Activated CD8-positive, alpha-beta T cell treated with anti-CD3 and anti-CD28 coated beads for 36 hours (primary cell): ENCODE results near the gene SLU7. TPM values are rescaled to one million over a fixed set of nuclear protein-coding genes. Genes with fewer than 3 reads are reported as not detected.

Experiments
- ATAC-seq: fragments of 200-7000 bp; cut with Tn5 transposase; one replicate; pipeline ENCODE4 v1.10.0; 2021; ENCODE audit warnings: mild to moderate bottlenecking, moderate library complexity
- CTCF ChIA-PET: fragments of 350-600 bp; sonication (Branson Sonifier 250); formaldehyde crosslinking; loops from one replicate; lab custom pipeline; 2021; ENCODE audit warnings: antibody characterized with exemption; lab: Charles Lee
- POLR2A ChIA-PET: fragments of 350-600 bp; sonication (Branson Sonifier 250); formaldehyde crosslinking; loops from one replicate; lab custom pipeline; 2021; ENCODE audit warnings: antibody characterized with exemption; lab: Charles Lee
- DNase-seq: peaks from one replicate; pipeline ENCODE4 v3.0.0-alpha.2; 2020
- H3K27ac Mint-ChIP-seq: one replicate; pipeline ENCODE4 v1.8.0; 2021; ENCODE audit warnings: mild to moderate bottlenecking, mixed read lengths
- H3K27me3 Mint-ChIP-seq: one replicate; pipeline ENCODE4 v1.8.0; 2021; ENCODE audit warnings: mixed read lengths
- H3K36me3 Mint-ChIP-seq: one replicate; pipeline ENCODE4 v1.8.0; 2021; ENCODE audit warnings: low read depth, mixed read lengths
- H3K4me1 Mint-ChIP-seq: one replicate; pipeline ENCODE4 v1.8.0; 2021; ENCODE audit warnings: low read depth, mixed read lengths
- H3K4me3 Mint-ChIP-seq: one replicate; pipeline ENCODE4 v1.8.0; 2021; ENCODE audit warnings: mild to moderate bottlenecking, moderate library complexity, mixed read lengths
- H3K9me3 Mint-ChIP-seq: one replicate; pipeline ENCODE4 v1.8.0; 2021; ENCODE audit warnings: mixed read lengths
- CTCF ChIP-seq: fragments of 200-600 bp; IDR thresholded peaks from one replicate; pipeline ENCODE4 v1.8.0; 2022; ENCODE audit warnings: antibody characterized with exemption, mild to moderate bottlenecking
- intact Hi-C: fragments of 100-400 bp; cut with micrococcal nuclease; formaldehyde crosslinking; loops from one replicate; pipeline ENCODE4 v1.10.0; 2022
- total RNA-seq, 2 experiments: library from RNA; stranded (reverse); gene quantifications; one replicate each; pipeline ENCODE4 v1.2.3, GENCODE V29; 2021

Gene SLU7
- total RNA-seq, 2 experiments from 2014 or later: 38.4 to 40.9 TPM

GRCh38 chr5:160380041-160380440 lies 38.8 kb downstream of the SLU7 start:
- ATAC-seq (no peak), DNase-seq (no peak)
- TF ChIP-seq CTCF: no peak
- Mint-ChIP-seq H3K4me1 (no peaks in the 10 kb centered on the region), H3K36me3 (no peaks in the 10 kb centered on the region), H3K27me3 (peaks cover 15% of the 10 kb centered on the region), H3K27ac (no peak overlapping the region), H3K9me3 (no peaks in the 10 kb centered on the region), H3K4me3 (no peak overlapping the region)
- intact Hi-C loops: no loop called here
- CTCF ChIA-PET: interaction anchor here (1.2 to 2.2 kb wide), 4 partner anchors 10 to 35 kb away, joined by 3 to 6 read pairs (median 4); partner anchors contain the start of gene C1QTNF2
- POLR2A ChIA-PET: no interaction called here

- POLR2A ChIA-PET: no interaction called here
- peaks cover 19% of the 10 kb centered on the region for H3K27me3 Mint-ChIP-seq
- H3K4me1 Mint-ChIP-seq: no peaks in the 10 kb centered on the region
- CTCF ChIA-PET: interaction anchor here (1.2 to 2.2 kb wide), 4 partner anchors 9 to 35 kb away, joined by 3 to 6 read pairs (median 4); partner anchors contain the start of gene C1QTNF2
- H3K4me3 Mint-ChIP-seq: no peak overlapping the region
- intact Hi-C loops: no loop called here
- no peak for ATAC-seq
- no peak for DNase-seq
- no peaks in the 10 kb centered on the region for H3K9me3 Mint-ChIP-seq
- TF ChIP-seq CTCF: no peak
- no peaks in the 10 kb centered on the region for H3K36me3 Mint-ChIP-seq
- H3K27ac Mint-ChIP-seq: no peak overlapping the region
Measured at GRCh38 chr5:160379511-160379910, 39.4 kb downstream of the SLU7 start.

- H3K9me3 Mint-ChIP-seq: no peaks in the 10 kb centered on the region
- TF ChIP-seq CTCF: no peak
- CTCF ChIA-PET: interaction anchor here (2.2 to 2.3 kb wide), 2 partner anchors 8 to 12 kb away, joined by 4 to 13 read pairs; partner anchors contain the start of gene C1QTNF2
- no peaks in the 10 kb centered on the region for H3K36me3 Mint-ChIP-seq
- H3K4me1 Mint-ChIP-seq: no peaks in the 10 kb centered on the region
- ATAC-seq (no peak), DNase-seq (no peak)
- peaks cover 24% of the 10 kb centered on the region for H3K27me3 Mint-ChIP-seq
- intact Hi-C loops: no loop called here
- no peak overlapping the region for H3K27ac Mint-ChIP-seq
- no peak overlapping the region for H3K4me3 Mint-ChIP-seq
- POLR2A ChIA-PET: no interaction called here
Measured at GRCh38 chr5:160378330-160378729, 40.6 kb downstream of the SLU7 start.

GRCh38 chr5:160377651-160378050 lies 41.2 kb downstream of the SLU7 start:
- H3K9me3 Mint-ChIP-seq: no peaks in the 10 kb centered on the region
- TF ChIP-seq CTCF: no peak
- CTCF ChIA-PET: interaction anchor here (0.8 to 2.3 kb wide), 2 partner anchors 13 to 20 kb away, joined by 3 to 13 read pairs; no protein-coding TSS in a partner anchor
- H3K27ac Mint-ChIP-seq: no peak overlapping the region
- H3K4me3 Mint-ChIP-seq: no peak overlapping the region
- intact Hi-C loops: no loop called here
- ATAC-seq: no peak
- POLR2A ChIA-PET: no interaction called here
- H3K36me3 Mint-ChIP-seq: no peaks in the 10 kb centered on the region
- peaks cover 28% of the 10 kb centered on the region for H3K27me3 Mint-ChIP-seq
- no peaks in the 10 kb centered on the region for H3K4me1 Mint-ChIP-seq
- DNase-seq: no peak

- Mint-ChIP-seq H3K27ac (no peak overlapping the region), H3K27me3 (peaks cover 34% of the 10 kb centered on the region), H3K36me3 (no peaks in the 10 kb centered on the region), H3K4me1 (no peaks in the 10 kb centered on the region), H3K9me3 (no peaks in the 10 kb centered on the region), H3K4me3 (no peak overlapping the region)
- DNase-seq (no peak), ATAC-seq (no peak)
- ChIA-PET POLR2A (interaction anchor here (0.7 kb wide), 1 partner anchor 188 kb away, joined by 4 read pairs; no protein-coding TSS in a partner anchor), CTCF (interaction anchor here (1.4 kb wide), 1 partner anchor 16 kb away, joined by 3 read pairs; no protein-coding TSS in a partner anchor)
- no peak for TF ChIP-seq CTCF
- intact Hi-C loops: no loop called here
Measured at GRCh38 chr5:160376416-160376815, 42.5 kb downstream of the SLU7 start.
